Glomerular visceral epithelial cell (primary cell): ENCODE data around the gene SLC6A6.

Experiments used
- DNase-seq: peaks from one replicate; pipeline ENCODE4 v3.0.0-alpha.2; 2016; ENCODE audit errors: extremely low spot score

SLC6A6 gene

GRCh38 chr3:14522129-14522691 lies 119.8 kb downstream of the SLC6A6 start:
- no peak for DNase-seq

DNA sequence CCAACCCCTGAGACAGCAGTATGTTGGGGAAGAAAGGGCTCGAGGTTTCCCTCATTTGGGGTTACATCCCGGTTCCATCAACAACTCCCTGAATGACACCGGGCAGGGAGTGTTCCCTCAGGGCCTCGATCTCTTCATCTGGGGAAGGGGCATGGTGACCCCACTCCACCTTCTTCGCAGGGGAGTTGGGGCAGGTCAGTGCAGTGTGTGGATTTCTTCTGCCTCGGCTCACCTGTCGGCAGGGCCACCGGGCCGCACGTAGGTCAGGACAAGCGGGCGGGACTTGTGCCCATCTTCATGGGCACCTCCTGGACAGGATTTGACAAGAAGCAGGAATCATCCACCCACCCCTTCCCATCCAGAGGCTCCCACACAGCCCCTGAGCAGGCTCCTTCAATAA lies 120.4 kb downstream of the SLC6A6 start:
- DNase-seq, result no peak

- no peak for DNase-seq
Observed at GRCh38 chr3:14523792-14524191, 121.4 kb downstream of the SLC6A6 start.

- DNase-seq, result no peak
Observed at GRCh38 chr3:14524311-14524711, 121.9 kb downstream of the SLC6A6 start.

GRCh38 chr3:14524920-14525660 lies 122.7 kb downstream of the SLC6A6 start:
- no peak for DNase-seq

DNA sequence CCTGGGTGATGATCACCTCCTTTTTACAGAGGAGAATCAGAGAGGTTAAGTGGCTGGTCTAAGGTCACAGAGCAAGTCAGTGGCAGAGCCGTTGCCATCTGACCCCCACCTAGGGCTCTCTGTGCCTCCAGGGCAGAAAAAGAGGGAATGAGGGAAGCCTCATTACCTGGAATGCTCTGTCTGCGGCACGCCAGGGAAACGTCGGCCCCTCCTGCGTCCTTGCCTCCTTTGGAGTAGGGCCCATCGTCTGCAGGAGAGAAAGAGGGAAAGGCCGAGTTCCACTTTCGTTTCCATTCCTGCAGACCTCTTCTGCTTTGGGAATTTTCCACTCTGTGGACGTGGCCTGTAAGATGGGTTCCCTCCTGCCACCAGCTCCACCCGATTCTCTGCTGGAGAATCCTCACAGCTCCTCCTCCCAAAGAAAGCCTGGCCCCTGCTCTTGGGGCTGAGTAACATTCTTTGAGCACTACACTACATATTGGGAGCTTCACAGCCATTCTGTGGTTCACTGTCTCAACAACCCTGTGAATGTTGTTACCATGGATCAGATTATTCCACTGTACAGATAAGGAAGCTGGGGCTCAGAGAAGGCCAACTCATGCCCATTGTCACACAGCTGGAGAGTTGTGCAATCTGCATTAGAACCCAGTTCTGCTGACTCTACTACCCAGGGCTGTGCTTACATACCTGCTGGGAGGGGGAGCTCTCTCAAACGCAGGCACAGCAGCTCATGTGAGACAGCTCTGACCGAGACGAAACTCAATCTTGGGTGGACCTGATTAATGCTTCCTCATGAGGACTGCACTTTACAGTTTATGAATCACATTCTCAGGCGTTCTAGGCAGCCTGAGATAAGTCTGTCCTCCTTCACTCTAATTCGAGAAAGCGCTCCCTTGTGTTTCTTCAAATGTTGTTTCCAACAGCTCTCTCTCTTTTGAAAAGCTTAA lies 123.6 kb downstream of the SLC6A6 start:
- no peak for DNase-seq

DNA sequence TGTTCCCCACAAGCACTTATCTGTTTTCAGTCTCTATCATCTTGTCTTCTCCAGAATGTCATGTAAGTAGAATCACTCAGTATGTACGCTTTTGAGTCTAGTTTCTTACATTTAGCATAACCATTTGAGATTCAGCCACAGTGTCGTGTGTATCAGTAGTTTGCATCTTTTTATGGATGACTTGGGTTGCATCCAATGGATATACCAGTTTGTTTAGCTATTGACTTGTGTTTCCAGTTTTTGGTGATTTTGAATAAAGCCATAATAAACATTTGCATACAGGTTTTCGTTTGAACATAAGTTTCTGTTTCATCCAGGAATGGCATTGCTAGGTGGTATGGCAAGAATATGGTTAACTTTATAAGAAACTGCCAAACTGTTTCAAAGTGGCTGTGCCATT lies 125.7 kb downstream of the SLC6A6 start:
- DNase-seq, result no peak

DNA sequence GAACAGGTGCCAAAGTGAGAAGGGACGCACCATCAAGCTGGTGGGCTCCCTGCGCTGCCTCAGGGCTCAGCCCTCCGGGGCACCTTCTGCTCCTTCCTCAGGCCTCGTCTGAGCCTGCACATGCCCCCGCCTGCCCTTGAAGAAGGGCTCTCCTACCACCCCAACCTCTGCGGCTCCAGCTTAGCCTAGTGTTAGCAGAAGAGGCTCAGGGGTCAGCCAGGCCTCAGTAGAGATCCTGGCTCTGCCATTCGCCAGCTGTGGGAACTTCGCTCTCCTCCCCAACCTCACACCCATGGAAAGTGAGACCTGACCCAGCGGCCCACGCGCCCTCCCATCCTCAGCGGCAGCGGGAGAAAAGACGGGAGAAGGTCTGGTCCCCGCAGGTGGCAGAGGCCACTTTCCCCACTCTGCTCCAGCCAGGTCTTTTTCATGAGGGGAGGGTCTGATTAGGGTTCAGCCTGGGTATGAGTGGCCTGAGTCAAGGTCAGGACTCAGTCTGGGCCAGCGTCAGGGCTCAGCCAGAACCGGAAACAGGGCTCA lies 129.5 kb downstream of the SLC6A6 start:
- DNase-seq, result no peak

DNA sequence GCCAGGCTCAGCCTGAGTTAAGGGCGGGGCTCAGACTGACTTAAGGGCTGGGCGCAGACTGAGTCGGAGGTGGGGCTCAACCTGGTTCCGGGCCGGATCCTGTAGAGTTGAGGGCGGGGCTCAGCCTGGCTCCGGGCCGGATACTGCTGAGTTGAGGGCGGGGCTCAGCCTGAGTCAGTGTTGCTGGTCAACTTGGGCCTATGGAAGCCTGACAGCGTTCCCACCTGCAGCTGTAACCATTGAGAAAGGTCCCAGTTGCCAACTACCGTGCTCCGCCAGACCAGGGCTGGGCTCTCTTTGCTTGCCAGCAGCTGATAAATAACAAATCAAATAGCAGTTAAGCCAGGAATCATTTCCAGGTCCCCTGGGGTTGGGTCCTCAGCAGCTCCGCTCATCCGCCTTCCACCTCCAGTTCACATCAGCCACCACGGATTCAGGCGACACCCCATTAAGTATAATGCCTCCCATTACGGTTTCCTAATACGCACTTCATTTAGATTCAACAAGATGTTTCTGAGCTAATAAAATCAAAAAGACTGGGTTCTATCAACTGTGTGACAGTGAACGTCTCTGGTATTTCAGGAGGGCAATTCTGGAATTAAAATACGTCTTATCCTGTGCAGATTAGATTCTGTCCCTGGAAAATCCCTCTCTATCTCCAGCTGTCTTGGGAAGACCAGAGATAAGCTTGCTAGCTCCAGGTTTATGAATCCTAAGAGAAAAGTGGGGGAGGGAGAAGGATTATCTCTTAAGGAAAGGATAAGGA lies 130.5 kb downstream of the SLC6A6 start:
- no peak for DNase-seq

DNA sequence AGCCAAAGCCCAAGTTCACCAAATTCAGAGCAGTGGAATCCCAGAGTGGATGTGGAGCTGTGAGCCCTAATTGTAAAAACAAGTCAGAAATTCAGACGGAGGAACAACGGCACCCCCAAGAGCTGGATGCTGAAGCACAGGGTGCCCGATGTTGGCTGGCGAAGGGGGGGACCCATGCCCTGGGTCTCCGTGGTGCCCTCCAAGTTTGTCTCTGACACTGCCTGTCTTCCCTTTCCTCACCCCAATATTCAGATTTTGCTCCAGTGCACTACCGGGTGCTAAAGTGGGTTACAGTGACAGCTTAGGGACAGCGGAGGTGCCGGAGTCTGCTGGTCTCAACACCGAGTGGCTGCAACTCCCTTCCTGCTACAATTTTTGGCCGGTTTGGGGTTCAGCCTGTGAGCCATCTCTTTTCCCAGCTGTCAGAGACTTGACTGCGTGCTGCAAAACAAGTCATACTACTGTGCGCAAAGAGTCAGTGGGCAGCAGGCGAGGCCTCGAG lies 131.1 kb downstream of the SLC6A6 start:
- no peak for DNase-seq

GRCh38 chr3:14534516-14535191 lies 132.2 kb downstream of the SLC6A6 start:
- no peak for DNase-seq

- no peak for DNase-seq
Observed at GRCh38 chr3:14535616-14536015, 133.2 kb downstream of the SLC6A6 start.

DNA sequence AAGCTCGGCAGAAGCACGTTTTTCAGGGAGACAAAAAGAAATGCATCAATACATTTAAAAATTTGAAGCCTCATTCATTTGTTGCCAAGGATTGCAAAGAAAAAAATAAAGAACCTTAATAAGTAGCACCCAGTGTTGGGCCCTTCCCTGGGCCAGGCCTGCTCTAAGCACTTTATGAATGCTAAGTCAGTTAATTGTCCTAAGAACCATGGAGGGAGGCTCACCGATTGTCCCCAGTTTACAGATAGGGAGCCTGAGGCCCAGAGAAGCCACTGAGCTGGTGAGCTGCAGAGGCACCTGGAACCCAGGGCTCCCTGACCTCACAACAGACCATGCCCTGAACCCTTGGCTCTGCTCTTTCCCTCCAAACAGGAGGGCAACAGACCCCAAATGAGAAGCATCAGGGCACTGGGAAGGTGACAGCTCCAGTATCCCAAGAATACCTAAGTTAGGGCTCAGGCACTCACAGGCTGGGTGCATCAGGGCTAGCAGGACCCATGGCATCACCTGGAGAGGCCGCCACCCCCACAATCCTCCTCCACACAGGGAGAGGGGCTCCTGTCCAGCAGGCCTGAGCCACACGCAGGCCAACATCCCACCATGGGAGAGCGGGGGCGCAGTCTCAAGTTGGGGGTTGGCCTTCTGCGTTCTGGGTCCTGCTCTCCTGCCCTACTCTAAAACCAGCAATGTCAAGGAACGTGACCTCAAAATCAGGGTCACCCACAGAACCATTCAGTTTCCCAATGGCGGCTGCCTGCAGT lies 133.8 kb downstream of the SLC6A6 start:
- no peak for DNase-seq

- no peak for DNase-seq
Observed at GRCh38 chr3:14536837-14537589, 134.6 kb downstream of the SLC6A6 start.

- DNase-seq, result no peak
Observed at GRCh38 chr3:14537590-14538450, 135.4 kb downstream of the SLC6A6 start.

GRCh38 chr3:14538451-14539088 lies 136.2 kb downstream of the SLC6A6 start:
- no peak for DNase-seq
